ENCODE measurements around the gene BNIP1.

Gene BNIP1

GRCh38 chr5:173192561-173192960, 48.2 kb downstream of the BNIP1 start:
- TF ChIP-seq GATA2 (IDR thresholded peaks at IDR 0.05; ENCODE audit: low read depth, low read length) (no peak), GATA3 (IDR thresholded peaks at IDR 0.05; ENCODE audit: low read depth, low read length) (no peak)

- TF ChIP-seq GATA3 (IDR thresholded peaks at IDR 0.05; ENCODE audit: low read depth, low read length) (no peak), GATA2 (IDR thresholded peaks at IDR 0.05; ENCODE audit: low read depth, low read length) (no peak)
These were observed 52.0 kb downstream of the BNIP1 start for GRCh38 chr5:173196133-173196952.

DNA sequence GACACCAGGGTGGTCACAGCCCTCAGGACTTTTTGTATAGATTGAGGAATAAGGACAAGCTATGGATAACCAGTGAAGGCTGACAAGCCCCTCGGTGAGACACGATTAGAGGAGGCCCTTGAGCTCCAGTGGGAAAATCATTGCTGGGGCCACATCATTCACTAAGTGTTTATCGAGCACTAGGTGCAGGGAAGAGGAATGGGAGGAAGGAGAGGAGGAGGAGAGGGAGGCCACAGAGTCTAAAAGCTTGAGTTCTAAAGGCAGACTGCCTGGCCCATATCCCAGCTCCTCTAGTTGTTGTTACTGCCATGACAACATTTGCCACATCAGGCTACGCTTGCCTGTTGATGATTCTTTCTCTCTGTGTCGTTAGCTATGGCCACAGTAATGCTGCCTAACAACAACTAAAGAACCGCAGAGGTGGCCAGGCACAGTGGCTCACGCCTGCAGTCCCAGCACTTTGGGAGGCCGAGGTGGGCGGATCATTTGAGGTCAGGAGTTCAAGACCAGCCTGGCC, 53.1 kb downstream of the BNIP1 start:
- TF ChIP-seq GATA2 (IDR thresholded peaks at IDR 0.05; ENCODE audit: low read depth, low read length): no peak
- TF ChIP-seq GATA3 (IDR thresholded peaks at IDR 0.05; ENCODE audit: low read depth, low read length): no peak

DNA sequence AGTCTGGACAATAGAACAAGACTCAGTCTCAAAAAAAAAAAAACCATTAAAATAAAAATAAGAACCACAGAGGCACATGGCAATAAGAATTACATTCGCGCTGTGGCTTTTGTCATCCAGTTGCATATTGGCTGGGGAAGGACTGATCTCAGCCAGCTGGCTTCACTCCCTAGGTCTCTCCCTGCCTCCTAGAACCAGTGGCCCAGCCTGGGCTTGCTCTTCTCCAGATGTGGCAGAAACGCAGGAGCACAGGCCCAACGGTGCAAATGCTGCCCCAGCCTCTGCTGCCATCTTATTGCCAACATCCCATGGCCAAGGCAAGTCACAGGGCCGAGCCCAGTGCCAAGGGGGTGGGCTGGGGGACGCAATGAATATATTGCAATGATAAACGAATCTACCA, 53.7 kb downstream of the BNIP1 start:
- TF ChIP-seq GATA3 (IDR thresholded peaks at IDR 0.05; ENCODE audit: low read depth, low read length): no peak
- TF ChIP-seq GATA2 (IDR thresholded peaks at IDR 0.05; ENCODE audit: low read depth, low read length): no peak

DNA sequence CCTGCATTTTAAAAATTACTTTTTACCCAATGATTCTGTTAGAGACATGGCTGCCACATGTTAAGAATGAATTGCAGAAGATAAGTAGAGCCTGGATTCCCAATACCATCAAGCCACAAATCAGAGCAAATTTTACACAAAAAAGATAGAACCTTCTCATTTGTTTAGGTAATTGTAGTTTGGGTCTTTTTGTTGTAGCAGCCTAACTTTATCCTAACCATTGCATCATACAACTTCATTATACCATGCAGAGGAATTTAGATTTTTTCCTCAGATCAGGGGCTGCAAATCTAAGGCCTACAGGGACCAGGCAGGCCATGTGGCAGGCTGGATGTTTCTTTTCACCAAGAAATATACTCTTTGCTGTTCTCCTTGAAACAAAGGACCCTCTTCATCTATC, 56.0 kb downstream of the BNIP1 start:
- TF ChIP-seq GATA2 (IDR thresholded peaks at IDR 0.05; ENCODE audit: low read depth, low read length) (no peak), GATA3 (IDR thresholded peaks at IDR 0.05; ENCODE audit: low read depth, low read length) (no peak)

- no peak for TF ChIP-seq GATA2 (IDR thresholded peaks at IDR 0.05; ENCODE audit: low read depth, low read length)
- no peak for TF ChIP-seq GATA3 (IDR thresholded peaks at IDR 0.05; ENCODE audit: low read depth, low read length)
These were observed 57.4 kb downstream of the BNIP1 start for GRCh38 chr5:173201636-173202265.

DNA sequence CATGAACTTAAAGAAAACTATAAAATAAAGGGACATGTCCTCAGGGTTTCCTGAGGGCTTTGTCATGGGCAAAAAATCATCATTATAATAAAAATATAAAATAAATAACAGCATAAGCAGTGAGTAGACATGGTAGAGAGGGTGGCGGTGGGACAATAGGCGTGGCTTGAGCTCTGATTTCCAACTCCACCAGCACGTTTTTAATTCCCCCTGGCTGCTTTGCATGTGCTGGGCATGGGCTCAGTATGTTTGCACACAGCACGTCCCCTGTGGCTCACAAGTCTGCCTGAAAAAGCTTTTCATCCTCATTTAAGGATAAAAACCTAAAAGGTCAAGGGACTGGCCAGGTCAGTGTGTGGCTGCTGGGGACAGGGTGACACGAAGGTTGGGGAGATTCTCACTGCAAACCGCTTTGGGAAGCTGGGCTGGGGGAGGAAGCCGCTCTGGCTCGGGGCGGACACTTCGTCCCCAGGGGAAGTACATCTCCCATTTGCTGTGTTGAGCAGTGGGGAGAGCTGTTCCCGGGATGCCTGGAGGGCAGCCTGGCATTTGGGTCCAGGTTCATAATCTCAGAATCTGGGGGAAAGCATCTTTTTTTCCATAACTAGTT, 58.0 kb downstream of the BNIP1 start:
- TF ChIP-seq GATA2 (IDR thresholded peaks at IDR 0.05; ENCODE audit: low read depth, low read length) (no peak), GATA3 (IDR thresholded peaks at IDR 0.05; ENCODE audit: low read depth, low read length) (no peak)

DNA sequence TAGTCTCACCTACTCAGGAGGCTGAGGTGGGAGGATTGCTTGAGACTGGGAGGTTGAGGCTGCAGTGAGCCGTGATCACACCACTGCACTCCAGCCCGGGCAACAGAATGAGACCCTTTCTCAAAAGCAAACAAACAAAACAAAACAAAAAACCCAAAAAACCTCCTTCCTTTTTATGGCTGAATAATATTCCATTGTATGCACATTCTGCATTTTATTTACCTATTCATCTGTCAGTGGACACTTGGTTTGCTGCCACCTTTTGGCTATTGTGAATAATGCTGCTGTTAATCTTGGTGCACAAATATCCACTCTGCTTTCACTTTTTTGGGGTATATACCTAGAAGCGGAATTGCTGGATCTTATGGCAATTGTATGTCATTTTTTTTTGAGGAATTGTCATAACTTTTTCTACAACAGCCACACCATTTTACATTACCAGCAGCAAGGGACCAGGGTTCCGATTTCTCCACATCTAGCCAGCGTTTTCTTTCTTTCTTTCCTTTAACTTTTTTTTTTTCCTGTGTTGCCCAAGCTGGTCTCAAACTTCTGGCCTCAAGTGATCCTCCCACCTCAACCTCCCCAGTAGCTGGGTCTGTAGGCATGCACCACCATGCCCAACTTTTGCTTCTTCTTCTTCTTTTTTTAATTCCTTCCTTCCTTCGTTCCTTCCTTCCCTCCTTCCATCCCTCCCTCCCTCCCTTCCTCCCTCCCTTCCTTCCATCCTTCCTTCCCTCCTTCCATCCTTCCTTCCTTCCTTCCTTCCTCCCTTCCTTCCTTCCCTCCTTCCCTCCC, 60.1 kb downstream of the BNIP1 start:
- TF ChIP-seq GATA3 (IDR thresholded peaks at IDR 0.05; ENCODE audit: low read depth, low read length) (no peak), GATA2 (IDR thresholded peaks at IDR 0.05; ENCODE audit: low read depth, low read length) (no peak)

DNA sequence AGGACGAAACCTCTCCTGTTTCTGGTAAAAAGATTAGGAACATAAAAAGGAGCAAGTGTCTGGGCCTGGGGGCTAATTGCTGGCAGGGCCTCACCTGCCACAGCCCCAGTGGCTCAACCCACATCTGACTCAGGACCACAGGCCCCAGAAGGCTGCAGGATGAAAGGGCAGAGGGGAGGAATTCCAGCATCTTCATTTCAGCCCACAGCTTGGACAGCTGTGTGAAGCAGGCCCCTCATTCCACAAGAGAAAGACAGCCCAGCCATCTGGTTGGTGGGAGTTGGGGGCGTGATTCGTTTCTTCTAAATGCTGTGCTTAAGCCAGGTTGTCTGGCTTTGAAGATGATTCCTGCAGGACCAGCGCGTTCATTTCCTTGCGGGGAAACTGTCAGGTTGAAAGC, 61.6 kb downstream of the BNIP1 start:
- TF ChIP-seq GATA3 (IDR thresholded peaks at IDR 0.05; ENCODE audit: low read depth, low read length): no peak
- no peak for TF ChIP-seq GATA2 (IDR thresholded peaks at IDR 0.05; ENCODE audit: low read depth, low read length)

DNA sequence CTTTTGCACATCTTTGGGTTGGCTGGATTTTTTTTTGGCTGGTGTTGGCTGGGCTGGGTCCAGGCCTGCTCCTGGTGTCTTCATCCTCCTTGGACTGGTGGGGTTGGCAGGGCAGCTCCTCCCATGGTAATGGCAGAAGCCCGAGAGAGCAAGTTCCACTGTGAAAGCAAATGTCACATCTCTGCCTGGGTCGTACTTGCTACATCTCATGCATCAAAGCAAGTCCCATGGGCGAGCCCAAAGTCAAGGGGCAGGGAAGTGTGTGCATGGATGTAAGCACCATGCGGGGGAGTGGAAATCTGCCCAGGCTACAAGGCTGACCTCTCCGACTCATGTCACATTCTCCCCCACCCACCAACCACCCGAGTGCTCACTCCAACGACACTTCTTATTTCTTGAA, 64.0 kb downstream of the BNIP1 start:
- TF ChIP-seq GATA2 (IDR thresholded peaks at IDR 0.05; ENCODE audit: low read depth, low read length) (no peak), GATA3 (IDR thresholded peaks at IDR 0.05; ENCODE audit: low read depth, low read length) (no peak)

- no peak for TF ChIP-seq GATA3 (IDR thresholded peaks at IDR 0.05; ENCODE audit: low read depth, low read length)
- no peak for TF ChIP-seq GATA2 (IDR thresholded peaks at IDR 0.05; ENCODE audit: low read depth, low read length)
These were observed 66.5 kb downstream of the BNIP1 start for GRCh38 chr5:173210877-173211276.

- no peak for TF ChIP-seq GATA2 (IDR thresholded peaks at IDR 0.05; ENCODE audit: low read depth, low read length)
These were observed 67.0 kb downstream of the BNIP1 start for GRCh38 chr5:173211284-173211683.

- TF ChIP-seq GATA3 (IDR thresholded peaks at IDR 0.05; ENCODE audit: low read depth, low read length) (no peak), GATA2 (IDR thresholded peaks at IDR 0.05; ENCODE audit: low read depth, low read length) (no peak)
These were observed 69.1 kb downstream of the BNIP1 start for GRCh38 chr5:173213236-173213933.
